Osteocyte (in vitro differentiated cells): Measurements from ENCODE around the gene TNFAIP8L2. TPM values are rescaled to one million over a fixed set of nuclear protein-coding genes. Genes with fewer than 3 reads are reported as not detected.
A peak's percentile ranks its signal among the peaks of the same experiment; 100 is the strongest.
"Not testable (repeated sequence)": the region's sequence is repeated elsewhere in the genome, so short reads cannot be mapped to it uniquely, and the experiment has no call there.

Experiments
- DNase-seq: peaks from one replicate; pipeline ENCODE4 v3.0.0; 2021; ENCODE audit warnings: mixed read lengths; ENCODE audit not compliant: unreplicated experiment; ENCODE audit errors: extremely low spot score
- H3K27ac Mint-ChIP-seq: one replicate; pipeline ENCODE4 v1.8.0; 2021; ENCODE audit warnings: mild to moderate bottlenecking, mixed read lengths; ENCODE audit not compliant: unreplicated experiment
- H3K27me3 Mint-ChIP-seq: one replicate; pipeline ENCODE4 v1.8.0; 2021; ENCODE audit warnings: mixed read lengths; ENCODE audit not compliant: unreplicated experiment
- H3K36me3 Mint-ChIP-seq: one replicate; pipeline ENCODE4 v1.8.0; 2021; ENCODE audit warnings: mixed read lengths; ENCODE audit not compliant: unreplicated experiment
- H3K4me1 Mint-ChIP-seq: one replicate; pipeline ENCODE4 v1.8.0; 2021; ENCODE audit warnings: mixed read lengths; ENCODE audit not compliant: unreplicated experiment
- H3K4me3 Mint-ChIP-seq: one replicate; pipeline ENCODE4 v1.8.0; 2021; ENCODE audit warnings: mild to moderate bottlenecking, moderate library complexity, mixed read lengths; ENCODE audit not compliant: unreplicated experiment
- H3K9me3 Mint-ChIP-seq: one replicate; pipeline ENCODE4 v1.8.0; 2021; ENCODE audit warnings: mixed read lengths; ENCODE audit not compliant: unreplicated experiment
- CTCF ChIP-seq: fragments of 200-600 bp; sonication (generic); IDR thresholded peaks from 2 replicates; pipeline ENCODE4 v1.5.0; 2021; ENCODE audit warnings: antibody characterized with exemption, mild to moderate bottlenecking, moderate library complexity
- total RNA-seq: library from RNA; stranded (reverse); gene quantifications from 2 replicates; pipeline ENCODE4 v1.2.1, GENCODE V29; 2021

Gene TNFAIP8L2
- total RNA-seq, 1 donor from 2014 or later = not detected

- Mint-ChIP-seq H3K27me3 (no peaks in the 10 kb centered on the region), H3K4me1 (peaks cover 34% of the 10 kb centered on the region), H3K36me3 (no peaks in the 10 kb centered on the region), H3K27ac (peak overlapping the region; percentile 84), H3K4me3 (peak overlapping the region; percentile 56), H3K9me3 (no peaks in the 10 kb centered on the region)
- no peak for DNase-seq
- peak; percentile 67 for TF ChIP-seq CTCF
Measured at GRCh38 chr1:151196292-151196800, 39.9 kb downstream of the TNFAIP8L2 start.

- Mint-ChIP-seq H3K4me1 (peaks cover 43% of the 10 kb centered on the region), H3K27me3 (no peaks in the 10 kb centered on the region), H3K4me3 (peak overlapping the region; percentile 100), H3K27ac (peak overlapping the region; percentile 100), H3K9me3 (no peaks in the 10 kb centered on the region), H3K36me3 (no peaks in the 10 kb centered on the region)
- DNase-seq = no peak
- no peak for TF ChIP-seq CTCF
Measured at GRCh38 chr1:151197863-151198253, 41.4 kb downstream of the TNFAIP8L2 start.

GRCh38 chr1:151198254-151199127 is 42.0 kb downstream of the TNFAIP8L2 start, which contains the start of gene PIP5K1A:
PIP5K1A (plus strand) TSS chr1:151198552; CDS start chr1:151198997, 445 bp downstream.
- no peaks in the 10 kb centered on the region for H3K9me3 Mint-ChIP-seq
- no peaks in the 10 kb centered on the region for H3K27me3 Mint-ChIP-seq
- TF ChIP-seq CTCF = no peak
- H3K4me3 Mint-ChIP-seq = peak within 1 kb of the TSS; percentile 100
- DNase-seq = peak; percentile 99
- H3K36me3 Mint-ChIP-seq = no peaks in the 10 kb centered on the region
- H3K4me1 Mint-ChIP-seq = peaks cover 43% of the 10 kb centered on the region
- peak within 1 kb of the TSS; percentile 100 for H3K27ac Mint-ChIP-seq

- Mint-ChIP-seq H3K4me3 (peak overlapping the region; percentile 100), H3K27ac (peak overlapping the region; percentile 100), H3K27me3 (no peaks in the 10 kb centered on the region), H3K9me3 (no peaks in the 10 kb centered on the region), H3K36me3 (peaks cover 4% of the 10 kb centered on the region), H3K4me1 (peaks cover 41% of the 10 kb centered on the region)
- DNase-seq = no peak
- TF ChIP-seq CTCF = no peak
Measured at GRCh38 chr1:151199873-151200581, 43.6 kb downstream of the TNFAIP8L2 start.

GRCh38 chr1:151205381-151205965 is 49.0 kb downstream of the TNFAIP8L2 start:
- DNase-seq, H3K9me3 Mint-ChIP-seq, H3K4me3 Mint-ChIP-seq, H3K27ac Mint-ChIP-seq, H3K27me3 Mint-ChIP-seq: not testable (repeated sequence)
- Mint-ChIP-seq H3K4me1 (peaks cover 20% of the 10 kb centered on the region), H3K36me3 (peaks cover 12% of the 10 kb centered on the region)

Other genes with a start within 250 kb of the TNFAIP8L2 start
- gene SETDB1, start 230.3 kb upstream of the TNFAIP8L2 start, total RNA-seq = 53.5 and 59.8 TPM in 2 replicates
- gene CERS2, start 181.8 kb upstream of the TNFAIP8L2 start, total RNA-seq = 240 and 261 TPM in 2 replicates
- gene ANXA9, start 174.4 kb upstream of the TNFAIP8L2 start, total RNA-seq = not detected in 2 replicates
- gene MINDY1, start 149.7 kb upstream of the TNFAIP8L2 start, total RNA-seq = 22.2 and 24.3 TPM in 2 replicates
- gene PRUNE1, start 148.2 kb upstream of the TNFAIP8L2 start, total RNA-seq = 18.2 and 20.5 TPM in 2 replicates
- 0.55 and 0.81 TPM in 2 replicates for gene BNIPL, start 120.1 kb upstream of the TNFAIP8L2 start, total RNA-seq
- gene C1orf56, start 108.9 kb upstream of the TNFAIP8L2 start, total RNA-seq = 4.7 and 5.2 TPM in 2 replicates
- gene CDC42SE1, start 97.0 kb upstream of the TNFAIP8L2 start, total RNA-seq = 67.1 and 69.9 TPM in 2 replicates
- gene MLLT11, start 96.3 kb upstream of the TNFAIP8L2 start, total RNA-seq = 21.0 and 22.1 TPM in 2 replicates
- gene GABPB2, start 85.9 kb upstream of the TNFAIP8L2 start, total RNA-seq = 11.1 and 12.4 TPM in 2 replicates
- 24.7 and 28.2 TPM in 2 replicates for gene SEMA6C, start 10.0 kb upstream of the TNFAIP8L2 start, total RNA-seq
- gene LYSMD1, start 9.3 kb downstream of the TNFAIP8L2 start, total RNA-seq = 12.6 and 13.3 TPM in 2 replicates
- 45.0 and 49.8 TPM in 2 replicates for gene SCNM1, start 9.5 kb downstream of the TNFAIP8L2 start, total RNA-seq
- 2.8 TPM in 1 of 2 replicates, not detected in the other for gene TMOD4, start 19.3 kb downstream of the TNFAIP8L2 start, total RNA-seq
- 77.5 and 91.6 TPM in 2 replicates for gene VPS72, start 33.5 kb downstream of the TNFAIP8L2 start, total RNA-seq
- 84.4 and 89.5 TPM in 2 replicates for gene PIP5K1A, start 41.9 kb downstream of the TNFAIP8L2 start, total RNA-seq
- gene PSMD4, start 98.1 kb downstream of the TNFAIP8L2 start, total RNA-seq = 133 and 150 TPM in 2 replicates
- gene ZNF687, start 125.7 kb downstream of the TNFAIP8L2 start, total RNA-seq = 23.7 and 25.9 TPM in 2 replicates
- 66.9 and 74.1 TPM in 2 replicates for gene PI4KB, start 170.8 kb downstream of the TNFAIP8L2 start, total RNA-seq
- 36.7 and 37.9 TPM in 2 replicates for gene RFX5, start 190.6 kb downstream of the TNFAIP8L2 start, total RNA-seq
- 8.1 and 10.2 TPM in 2 replicates for gene SELENBP1, start 216.1 kb downstream of the TNFAIP8L2 start, total RNA-seq
- 272 and 280 TPM in 2 replicates for gene PSMB4, start 242.9 kb downstream of the TNFAIP8L2 start, total RNA-seq